ENCODE data around the gene LDLRAD4.

The LDLRAD4 gene

GRCh38 chr18:13406736-13407135 lies 188.2 kb downstream of the LDLRAD4 start:
- DNase-seq (ENCODE audit: low read depth) = no peak

GRCh38 chr18:13407484-13407883 lies 188.9 kb downstream of the LDLRAD4 start:
- DNase-seq (ENCODE audit: low read depth) = no peak

GRCh38 chr18:13409026-13409425 lies 190.5 kb downstream of the LDLRAD4 start:
- no peak for DNase-seq (ENCODE audit: low read depth)

GRCh38 chr18:13409997-13410396 lies 191.4 kb downstream of the LDLRAD4 start:
- no peak for DNase-seq (ENCODE audit: low read depth)

GRCh38 chr18:13410471-13410870 lies 191.9 kb downstream of the LDLRAD4 start:
- no peak for DNase-seq (ENCODE audit: low read depth)

- DNase-seq (ENCODE audit: low read depth) = no peak
Observed at GRCh38 chr18:13412017-13412416, 193.5 kb downstream of the LDLRAD4 start.

- DNase-seq (ENCODE audit: low read depth) = no peak
Observed at GRCh38 chr18:13412901-13413300, 194.3 kb downstream of the LDLRAD4 start.

- DNase-seq (ENCODE audit: low read depth) = no peak
Observed at GRCh38 chr18:13414102-13414501, 195.5 kb downstream of the LDLRAD4 start.

- no peak for DNase-seq (ENCODE audit: low read depth)
Observed at GRCh38 chr18:13414521-13414920, 196.0 kb downstream of the LDLRAD4 start.

- no peak for DNase-seq (ENCODE audit: low read depth)
Observed at GRCh38 chr18:13415736-13416135, 197.2 kb downstream of the LDLRAD4 start.

- DNase-seq (ENCODE audit: low read depth) = no peak
Observed at GRCh38 chr18:13416208-13416607, 197.6 kb downstream of the LDLRAD4 start.

- no peak for DNase-seq (ENCODE audit: low read depth)
Observed at GRCh38 chr18:13416848-13417247, 198.3 kb downstream of the LDLRAD4 start.

- no peak for DNase-seq (ENCODE audit: low read depth)
Observed at GRCh38 chr18:13418013-13418710, 199.6 kb downstream of the LDLRAD4 start.

- DNase-seq (ENCODE audit: low read depth) = no peak
Observed at GRCh38 chr18:13420969-13421686, 202.6 kb downstream of the LDLRAD4 start.

GRCh38 chr18:13422541-13423147 lies 204.1 kb downstream of the LDLRAD4 start:
- no peak for DNase-seq (ENCODE audit: low read depth)

GRCh38 chr18:13423352-13423751 lies 204.8 kb downstream of the LDLRAD4 start:
- DNase-seq (ENCODE audit: low read depth) = no peak

GRCh38 chr18:13424363-13424762 lies 205.8 kb downstream of the LDLRAD4 start:
- DNase-seq (ENCODE audit: low read depth) = no peak

GRCh38 chr18:13425357-13426091 lies 207.0 kb downstream of the LDLRAD4 start:
- DNase-seq (ENCODE audit: low read depth) = no peak

GRCh38 chr18:13427354-13427753 lies 208.8 kb downstream of the LDLRAD4 start:
- DNase-seq (ENCODE audit: low read depth) = no peak

GRCh38 chr18:13428319-13428718 lies 209.8 kb downstream of the LDLRAD4 start:
- DNase-seq (ENCODE audit: low read depth) = no peak

- no peak for DNase-seq (ENCODE audit: low read depth)
Observed at GRCh38 chr18:13429016-13429415, 210.5 kb downstream of the LDLRAD4 start.

GRCh38 chr18:13429884-13430510 lies 211.4 kb downstream of the LDLRAD4 start:
- DNase-seq (ENCODE audit: low read depth) = no peak

Measured in activated gamma-delta T cell treated with anti-CD3 and anti-CD28 coated beads, Interleukin-2, amount 50 U/mL, for 16 hours (primary cell).